Central memory CD8-positive, alpha-beta T cell (primary cell): ENCODE data around the gene FARP1.

Experiments used
- ATAC-seq: fragments of 150-1000 bp; cut with Tn5 transposase; replicated peaks from 2 replicates; pipeline ENCODE4 v1.10.0; 2022; ENCODE audit warnings: mild to moderate bottlenecking, moderate FRiP score, moderate number of reproducible peaks; ENCODE audit not compliant: poor library complexity, severe bottlenecking; ENCODE audit errors: extremely low read depth
- DNase-seq, 2 donors: peaks; one replicate each; pipeline ENCODE4 v3.0.0; 2021; ENCODE audit warnings: low spot score in 2 of 2
- H3K27ac Mint-ChIP-seq: one replicate; pipeline ENCODE4 v1.8.0; 2022; ENCODE audit warnings: low read depth, mild to moderate bottlenecking, moderate library complexity, mixed read lengths
- H3K27me3 Mint-ChIP-seq: one replicate; pipeline ENCODE4 v1.8.0; 2022; ENCODE audit warnings: mixed read lengths
- H3K36me3 Mint-ChIP-seq: one replicate; pipeline ENCODE4 v1.8.0; 2022; ENCODE audit warnings: mild to moderate bottlenecking, moderate library complexity, mixed read lengths; ENCODE audit not compliant: insufficient read depth
- H3K4me1 Mint-ChIP-seq: one replicate; pipeline ENCODE4 v1.8.0; 2022; ENCODE audit warnings: mixed read lengths
- H3K4me3 Mint-ChIP-seq: one replicate; pipeline ENCODE4 v1.8.0; 2022; ENCODE audit warnings: mild to moderate bottlenecking, moderate library complexity, mixed read lengths
- H3K9me3 Mint-ChIP-seq: one replicate; pipeline ENCODE4 v1.8.0; 2022; ENCODE audit warnings: mixed read lengths

The FARP1 gene

GRCh38 chr13:98253526-98253925, 110.6 kb downstream of the FARP1 start:
- Mint-ChIP-seq H3K36me3 (peaks cover 2% of the 10 kb centered on the region), H3K27ac (no peak overlapping the region), H3K4me1 (no peaks in the 10 kb centered on the region), H3K9me3 (no peaks in the 10 kb centered on the region), H3K27me3 (peaks cover 2% of the 10 kb centered on the region), H3K4me3 (no peak overlapping the region)
- DNase-seq (no peak), ATAC-seq (no peak)

DNA sequence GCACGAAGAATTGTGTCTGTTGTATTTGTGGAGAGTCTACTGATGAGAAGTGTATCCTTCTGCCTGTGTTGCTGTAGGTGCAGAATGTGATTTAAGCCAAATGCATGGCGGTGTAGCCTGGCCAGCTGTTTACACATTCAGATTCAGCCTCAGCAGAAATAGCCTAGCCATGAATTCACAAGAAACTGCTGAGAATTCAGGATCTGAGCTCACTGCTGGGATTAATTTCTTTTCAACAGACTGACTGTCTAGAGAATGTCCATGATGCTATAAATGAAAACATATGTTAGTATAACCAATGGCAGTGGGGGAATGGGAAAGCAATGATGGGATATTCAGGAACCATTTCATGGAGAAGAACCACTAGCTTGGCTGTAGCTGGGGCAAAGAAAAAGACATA, 111.6 kb downstream of the FARP1 start:
- Mint-ChIP-seq H3K9me3 (no peaks in the 10 kb centered on the region), H3K4me1 (no peaks in the 10 kb centered on the region), H3K36me3 (no peaks in the 10 kb centered on the region), H3K4me3 (no peak overlapping the region), H3K27me3 (no peaks in the 10 kb centered on the region), H3K27ac (no peak overlapping the region)
- no peak for DNase-seq
- ATAC-seq = no peak

GRCh38 chr13:98258226-98258625, 115.3 kb downstream of the FARP1 start:
- ATAC-seq (no peak), DNase-seq (no peak)
- peaks cover 20% of the 10 kb centered on the region for H3K27me3 Mint-ChIP-seq
- no peaks in the 10 kb centered on the region for H3K9me3 Mint-ChIP-seq
- no peak overlapping the region for H3K4me3 Mint-ChIP-seq
- no peak overlapping the region for H3K27ac Mint-ChIP-seq
- H3K4me1 Mint-ChIP-seq = no peaks in the 10 kb centered on the region
- no peaks in the 10 kb centered on the region for H3K36me3 Mint-ChIP-seq

- Mint-ChIP-seq H3K27ac (no peak overlapping the region), H3K9me3 (no peaks in the 10 kb centered on the region), H3K36me3 (no peaks in the 10 kb centered on the region), H3K27me3 (peaks cover 20% of the 10 kb centered on the region), H3K4me3 (no peak overlapping the region), H3K4me1 (no peaks in the 10 kb centered on the region)
- ATAC-seq (no peak), DNase-seq (no peak)
Observed at GRCh38 chr13:98260357-98261164, 117.7 kb downstream of the FARP1 start.

DNA sequence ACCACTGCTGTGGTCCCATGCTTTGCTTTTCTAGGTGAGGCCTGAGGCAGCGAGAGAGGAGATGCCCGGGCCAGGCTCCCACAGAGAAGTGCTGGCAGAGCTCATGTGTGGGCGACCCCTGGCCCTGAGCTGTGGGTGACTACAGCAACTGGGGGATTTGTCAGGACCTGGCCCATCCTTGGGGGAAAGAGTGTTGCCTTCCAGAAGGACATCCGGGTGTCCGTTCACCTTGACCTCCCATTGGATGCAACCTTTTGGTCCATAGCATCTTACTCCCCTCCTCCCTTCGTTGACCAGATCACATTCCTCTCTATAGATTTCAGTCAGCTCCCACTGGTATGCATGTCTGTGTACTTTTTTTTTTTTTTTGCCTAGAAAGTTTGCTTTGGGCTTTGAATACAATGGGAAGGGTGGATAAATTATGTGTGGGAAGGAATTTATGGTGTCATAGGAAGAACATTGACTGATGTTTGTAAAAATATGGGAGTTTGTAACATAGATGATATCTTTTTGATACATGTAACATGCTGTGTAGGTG, 118.3 kb downstream of the FARP1 start:
- no peaks in the 10 kb centered on the region for H3K9me3 Mint-ChIP-seq
- H3K27me3 Mint-ChIP-seq = peaks cover 20% of the 10 kb centered on the region
- no peaks in the 10 kb centered on the region for H3K4me1 Mint-ChIP-seq
- no peak overlapping the region for H3K4me3 Mint-ChIP-seq
- no peak overlapping the region for H3K27ac Mint-ChIP-seq
- ATAC-seq (no peak), DNase-seq (no peak)
- H3K36me3 Mint-ChIP-seq = no peaks in the 10 kb centered on the region

DNA sequence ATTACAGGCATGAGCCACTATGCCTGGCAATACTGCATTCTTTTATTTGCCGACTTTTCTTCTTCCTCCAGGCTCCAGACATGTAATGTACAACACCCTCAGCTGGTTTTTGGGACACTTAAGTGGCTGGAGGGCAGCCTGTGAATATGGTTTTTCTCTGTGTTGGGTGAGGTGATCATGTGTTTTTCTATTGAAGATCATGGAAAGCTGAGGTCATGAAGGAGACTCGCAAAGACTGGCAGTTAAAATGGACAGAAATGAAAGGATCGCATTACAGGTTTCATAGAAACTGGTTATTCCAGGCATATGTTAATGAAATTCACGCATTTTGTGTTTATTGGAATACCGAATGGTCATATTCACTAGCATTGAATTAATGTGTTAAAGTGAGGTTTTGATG, 119.4 kb downstream of the FARP1 start:
- ATAC-seq = no peak
- H3K36me3 Mint-ChIP-seq = no peaks in the 10 kb centered on the region
- H3K9me3 Mint-ChIP-seq = no peaks in the 10 kb centered on the region
- no peak for DNase-seq
- H3K4me1 Mint-ChIP-seq = no peaks in the 10 kb centered on the region
- peaks cover 20% of the 10 kb centered on the region for H3K27me3 Mint-ChIP-seq
- no peak overlapping the region for H3K27ac Mint-ChIP-seq
- no peak overlapping the region for H3K4me3 Mint-ChIP-seq

DNA sequence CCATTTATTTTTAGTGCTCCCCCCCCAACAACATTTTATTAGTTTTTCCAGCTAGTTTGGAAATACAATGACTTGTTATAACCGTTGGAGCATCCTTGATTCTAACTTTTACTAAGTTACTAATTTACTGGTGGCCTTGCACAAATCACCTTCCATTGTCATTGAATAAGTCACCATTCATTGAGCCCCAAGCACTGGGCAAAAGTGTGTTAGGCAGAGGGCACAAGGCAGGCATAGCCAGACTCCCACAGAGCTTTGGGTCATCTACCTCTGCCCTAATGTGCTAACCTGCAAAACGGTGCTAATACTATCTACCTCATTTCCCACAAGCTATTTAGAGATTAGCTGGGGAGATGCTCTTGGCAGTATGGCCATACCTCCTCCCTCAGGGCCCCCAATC, 120.9 kb downstream of the FARP1 start:
- Mint-ChIP-seq H3K27me3 (peaks cover 20% of the 10 kb centered on the region), H3K27ac (no peak overlapping the region), H3K4me3 (no peak overlapping the region), H3K4me1 (no peaks in the 10 kb centered on the region), H3K9me3 (no peaks in the 10 kb centered on the region), H3K36me3 (no peaks in the 10 kb centered on the region)
- DNase-seq (no peak), ATAC-seq (no peak)

- peaks cover 26% of the 10 kb centered on the region for H3K27me3 Mint-ChIP-seq
- H3K9me3 Mint-ChIP-seq = no peaks in the 10 kb centered on the region
- DNase-seq (no peak), ATAC-seq (no peak)
- H3K4me1 Mint-ChIP-seq = no peaks in the 10 kb centered on the region
- no peak overlapping the region for H3K27ac Mint-ChIP-seq
- no peak overlapping the region for H3K4me3 Mint-ChIP-seq
- no peaks in the 10 kb centered on the region for H3K36me3 Mint-ChIP-seq
Observed at GRCh38 chr13:98264877-98265276, 122.0 kb downstream of the FARP1 start.

DNA sequence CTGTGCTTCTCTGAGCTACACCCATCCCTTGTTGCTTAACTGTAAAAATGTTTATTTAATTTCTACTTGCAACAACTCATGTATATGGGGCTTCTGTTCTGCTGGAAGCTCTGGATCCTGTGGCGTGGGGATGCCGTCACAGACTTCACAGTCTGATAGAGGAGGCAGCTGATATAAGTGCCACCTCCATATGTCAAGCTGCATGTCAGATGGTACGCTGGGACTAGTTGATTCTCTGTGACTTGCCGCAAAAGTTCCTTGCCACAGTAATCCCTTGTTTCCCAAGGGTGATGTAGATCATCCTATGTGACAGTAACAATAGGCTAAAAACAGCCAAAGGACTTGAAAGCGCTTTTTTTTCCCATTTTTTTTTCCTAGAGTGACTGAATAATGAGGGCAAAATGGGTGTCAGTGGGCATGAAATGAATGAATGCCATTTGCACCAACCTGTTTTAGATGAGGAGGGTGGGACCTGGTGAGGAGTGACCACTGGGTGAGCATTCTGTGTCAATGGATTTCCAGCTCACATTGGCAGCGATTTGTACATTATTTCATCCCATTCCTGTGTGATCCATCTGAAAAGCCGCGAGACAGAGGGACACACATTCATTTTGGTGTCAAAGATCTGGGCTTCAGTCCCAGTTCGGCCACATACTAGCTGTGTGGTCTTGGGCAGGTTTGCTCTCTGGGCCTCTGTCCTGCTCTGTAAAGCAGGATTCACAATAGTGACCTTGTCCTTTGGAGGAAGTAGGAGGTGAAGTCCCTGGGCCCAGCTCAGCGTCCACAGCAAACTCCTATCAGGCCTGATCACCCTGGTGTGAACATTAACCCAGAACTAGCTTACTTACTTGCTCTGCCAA, 123.0 kb downstream of the FARP1 start:
- Mint-ChIP-seq H3K9me3 (no peaks in the 10 kb centered on the region), H3K4me1 (no peaks in the 10 kb centered on the region), H3K27ac (no peak overlapping the region), H3K27me3 (peaks cover 24% of the 10 kb centered on the region), H3K36me3 (no peaks in the 10 kb centered on the region), H3K4me3 (no peak overlapping the region)
- ATAC-seq (no peak), DNase-seq (no peak)

DNA sequence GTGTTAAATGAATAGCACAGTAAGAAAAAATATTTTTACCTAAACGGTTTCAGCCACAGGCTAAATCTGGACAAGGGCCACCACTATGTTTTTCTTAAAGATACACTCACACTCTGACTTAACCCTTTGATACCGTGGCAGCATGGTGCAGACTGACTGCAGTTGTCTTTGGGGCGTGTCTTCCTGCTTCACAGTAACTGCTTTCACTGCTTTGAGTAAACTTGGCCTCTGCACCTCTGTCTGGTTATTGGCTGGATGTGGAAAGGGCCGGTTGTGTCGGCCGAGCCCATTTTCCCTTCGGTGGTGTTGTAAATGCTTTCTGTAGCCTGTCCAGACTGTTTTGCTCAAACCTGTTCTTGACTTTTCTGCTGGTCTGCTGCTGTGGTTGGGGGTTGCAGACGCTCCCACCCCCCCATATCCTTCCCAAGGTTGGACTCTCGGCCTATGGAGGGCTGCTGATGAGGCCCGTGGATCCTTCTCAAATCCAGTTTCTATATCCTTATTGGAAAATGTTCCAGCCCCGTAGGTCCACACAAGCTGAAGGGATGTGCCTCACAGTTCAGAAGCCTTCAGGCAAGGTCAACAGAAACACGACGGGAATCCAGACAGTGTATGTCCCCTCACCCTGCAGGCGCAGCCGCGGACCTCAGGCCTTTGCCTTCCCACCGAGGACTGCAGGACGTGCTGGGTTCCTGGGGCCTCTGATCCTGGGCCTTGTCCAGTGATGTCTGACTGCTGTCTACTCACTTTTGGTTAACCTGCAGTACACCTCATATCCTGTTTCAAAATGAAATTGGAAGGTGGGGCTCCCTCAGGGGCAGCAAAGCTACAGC, 124.4 kb downstream of the FARP1 start:
- Mint-ChIP-seq H3K27me3 (peaks cover 10% of the 10 kb centered on the region), H3K27ac (no peak overlapping the region), H3K36me3 (no peaks in the 10 kb centered on the region), H3K4me3 (no peak overlapping the region), H3K9me3 (no peaks in the 10 kb centered on the region), H3K4me1 (no peaks in the 10 kb centered on the region)
- no peak for ATAC-seq
- DNase-seq = no peak

DNA sequence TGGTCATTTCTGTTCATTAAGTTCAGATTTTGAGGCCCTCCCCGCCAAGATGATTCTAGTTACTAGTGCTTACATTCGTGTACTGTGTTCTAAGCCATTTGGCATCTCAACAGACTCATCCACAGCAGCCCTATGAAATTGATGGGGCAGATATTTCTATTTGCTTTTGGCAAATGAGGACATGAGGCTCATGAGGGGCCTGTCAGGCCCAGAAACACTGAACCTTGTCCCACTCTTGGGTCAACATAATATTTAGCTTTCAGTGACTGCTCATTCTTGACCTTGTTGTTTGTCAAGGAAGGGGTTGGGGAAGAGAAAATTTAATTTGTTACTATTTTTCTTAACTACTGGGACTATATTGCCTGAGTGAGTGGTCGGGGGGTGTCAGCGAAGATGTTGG, 126.5 kb downstream of the FARP1 start:
- Mint-ChIP-seq H3K36me3 (no peaks in the 10 kb centered on the region), H3K4me3 (no peak overlapping the region), H3K9me3 (no peaks in the 10 kb centered on the region), H3K27ac (no peak overlapping the region), H3K4me1 (no peaks in the 10 kb centered on the region), H3K27me3 (peaks cover 6% of the 10 kb centered on the region)
- ATAC-seq = no peak
- DNase-seq = no peak

DNA sequence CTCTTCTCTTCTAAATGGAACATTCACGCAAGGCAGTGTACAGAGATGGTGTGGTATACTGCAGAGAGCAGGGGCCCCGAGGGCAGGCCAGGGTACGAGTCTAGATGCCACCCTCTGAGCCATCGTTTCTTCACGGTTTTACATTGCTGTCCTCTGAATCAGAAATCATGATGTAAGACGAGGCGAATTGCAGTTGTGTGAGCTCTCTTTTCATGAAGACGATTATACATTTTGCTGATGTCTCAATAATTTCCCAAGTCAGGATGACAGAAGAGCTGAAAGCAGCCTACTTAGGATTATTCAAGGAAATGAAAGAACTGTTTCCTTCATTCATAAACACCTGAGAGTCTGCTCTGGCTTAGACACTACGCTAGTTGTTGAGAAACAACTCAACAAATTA, 127.9 kb downstream of the FARP1 start:
- Mint-ChIP-seq H3K27ac (no peak overlapping the region), H3K4me3 (no peak overlapping the region), H3K27me3 (peaks cover 7% of the 10 kb centered on the region), H3K9me3 (no peaks in the 10 kb centered on the region), H3K4me1 (no peaks in the 10 kb centered on the region), H3K36me3 (no peaks in the 10 kb centered on the region)
- no peak for DNase-seq
- no peak for ATAC-seq
